Astrocyte of the spinal cord (primary cell): Measurements from ENCODE around the gene E2F7.
"Not testable (repeated sequence)": the region's sequence is repeated elsewhere in the genome, so short reads cannot be mapped to it uniquely, and the experiment has no call there.

ENCODE experiments used
- DNase-seq: peaks from one replicate; pipeline ENCODE4 v3.0.0; 2011; ENCODE audit warnings: low read depth, low spot score
- H3K4me3 ChIP-seq: 2 replicates; pipeline ENCODE4 v1.5.1; 2011; ENCODE audit warnings: low read depth, mild to moderate bottlenecking, low read length, moderate library complexity
- in situ Hi-C: cut with HindIII; loops from 2 replicates; pipeline ENCODE4 v1.10.0; 2017; ENCODE audit warnings: low sequenced_read_pairs
- TF ChIP-seq, protein P1 (sequence below): IDR thresholded peaks from 2 replicates; pipeline ENCODE4 v1.5.1; 2012; ENCODE audit warnings: low read depth, mild to moderate bottlenecking, low read length, inconsistent platforms

E2F7 gene

DNA sequence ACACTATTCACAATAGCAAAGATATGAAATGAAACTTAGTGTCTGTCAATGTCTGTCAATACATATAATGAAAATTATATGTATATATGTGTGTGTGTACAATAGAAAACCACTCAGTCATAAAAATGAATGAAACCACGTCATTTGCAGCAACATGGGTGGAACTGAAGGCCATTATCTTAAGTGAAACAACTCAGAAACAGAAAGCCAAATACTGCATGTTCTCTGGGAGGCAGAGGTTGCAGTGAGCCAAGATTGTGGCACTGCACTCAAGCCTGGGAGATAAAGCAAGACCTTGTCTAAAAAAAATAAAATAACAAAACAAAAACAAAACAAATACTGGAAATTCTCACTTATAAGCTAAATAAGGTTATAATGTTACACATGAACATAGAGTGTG is 16.7 kb upstream of the E2F7 start:
- TF ChIP-seq, protein P1, sequence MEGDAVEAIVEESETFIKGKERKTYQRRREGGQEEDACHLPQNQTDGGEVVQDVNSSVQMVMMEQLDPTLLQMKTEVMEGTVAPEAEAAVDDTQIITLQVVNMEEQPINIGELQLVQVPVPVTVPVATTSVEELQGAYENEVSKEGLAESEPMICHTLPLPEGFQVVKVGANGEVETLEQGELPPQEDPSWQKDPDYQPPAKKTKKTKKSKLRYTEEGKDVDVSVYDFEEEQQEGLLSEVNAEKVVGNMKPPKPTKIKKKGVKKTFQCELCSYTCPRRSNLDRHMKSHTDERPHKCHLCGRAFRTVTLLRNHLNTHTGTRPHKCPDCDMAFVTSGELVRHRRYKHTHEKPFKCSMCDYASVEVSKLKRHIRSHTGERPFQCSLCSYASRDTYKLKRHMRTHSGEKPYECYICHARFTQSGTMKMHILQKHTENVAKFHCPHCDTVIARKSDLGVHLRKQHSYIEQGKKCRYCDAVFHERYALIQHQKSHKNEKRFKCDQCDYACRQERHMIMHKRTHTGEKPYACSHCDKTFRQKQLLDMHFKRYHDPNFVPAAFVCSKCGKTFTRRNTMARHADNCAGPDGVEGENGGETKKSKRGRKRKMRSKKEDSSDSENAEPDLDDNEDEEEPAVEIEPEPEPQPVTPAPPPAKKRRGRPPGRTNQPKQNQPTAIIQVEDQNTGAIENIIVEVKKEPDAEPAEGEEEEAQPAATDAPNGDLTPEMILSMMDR = no peak
- H3K4me3 ChIP-seq = no peak overlapping the region
- in situ Hi-C loops = no loop called here
- no peak for DNase-seq

DNA sequence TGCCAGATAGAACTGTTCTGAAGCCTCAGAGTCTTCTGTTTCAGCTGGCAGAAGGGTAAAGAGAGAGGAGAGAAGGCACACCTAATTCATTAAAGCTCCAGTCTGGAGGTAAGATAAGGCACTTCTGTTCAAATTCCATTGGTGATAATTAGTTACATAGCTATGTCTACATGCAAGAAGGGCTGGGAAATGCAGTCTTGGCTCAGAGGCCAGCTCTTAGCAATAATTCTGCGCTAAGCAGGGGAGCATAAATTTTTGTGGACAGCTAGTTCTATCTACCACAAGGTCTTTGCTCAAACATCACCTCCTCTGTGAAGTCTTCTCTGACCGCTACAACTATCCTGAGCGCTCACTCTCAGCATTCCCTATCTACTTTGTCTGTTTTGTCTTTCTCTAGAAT is 14.3 kb upstream of the E2F7 start:
- in situ Hi-C loops = no loop called here
- DNase-seq = no peak

DNA sequence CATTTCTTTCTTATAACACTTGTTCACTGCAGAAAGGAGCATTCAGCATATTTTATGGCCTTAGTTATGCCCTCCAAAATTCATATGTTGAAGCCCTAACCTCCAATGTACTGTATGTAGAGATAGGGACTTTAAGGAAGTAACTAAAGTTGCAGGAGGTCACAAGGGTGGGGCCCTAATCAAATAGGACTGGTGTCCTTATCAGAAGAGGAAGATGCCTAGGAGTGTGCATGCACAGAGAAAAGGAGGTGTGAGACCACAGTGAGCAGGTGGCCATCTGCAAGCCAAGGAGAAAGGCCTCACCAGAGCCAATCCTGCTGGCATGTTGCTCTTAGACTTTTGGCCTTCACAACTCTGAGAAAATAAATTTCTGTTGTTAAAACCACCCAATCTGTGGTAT is 12.9 kb upstream of the E2F7 start:
- TF ChIP-seq, protein P1 = no peak
- no peak for DNase-seq
- in situ Hi-C loops = no loop called here
- H3K4me3 ChIP-seq = no peak overlapping the region

More for the DNA sequence above, 14.3 kb upstream of the E2F7 start:
- TF ChIP-seq, protein P1 = no peak
- no peak overlapping the region for H3K4me3 ChIP-seq

DNA sequence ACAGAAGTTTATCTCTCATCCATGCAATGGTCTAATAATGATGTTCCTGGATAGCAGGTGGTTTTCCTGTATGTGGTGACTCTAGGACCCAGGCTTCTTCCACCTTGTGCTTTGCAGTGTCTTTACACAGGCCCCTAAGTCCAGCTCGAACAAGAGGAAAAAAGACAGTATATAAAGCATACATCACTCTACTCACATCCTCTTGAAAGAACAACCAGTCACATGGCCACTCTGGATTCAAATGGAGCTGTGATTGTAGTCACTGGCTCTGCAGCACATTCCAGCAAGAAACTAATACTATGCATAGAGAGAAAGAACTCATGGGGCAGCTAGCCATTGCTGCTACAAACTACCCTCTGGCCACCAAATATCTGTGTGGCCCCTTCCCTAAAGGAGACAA is 11.5 kb upstream of the E2F7 start:
- TF ChIP-seq, protein P1 = no peak
- no peak overlapping the region for H3K4me3 ChIP-seq
- no peak for DNase-seq
- in situ Hi-C loops = no loop called here

DNA sequence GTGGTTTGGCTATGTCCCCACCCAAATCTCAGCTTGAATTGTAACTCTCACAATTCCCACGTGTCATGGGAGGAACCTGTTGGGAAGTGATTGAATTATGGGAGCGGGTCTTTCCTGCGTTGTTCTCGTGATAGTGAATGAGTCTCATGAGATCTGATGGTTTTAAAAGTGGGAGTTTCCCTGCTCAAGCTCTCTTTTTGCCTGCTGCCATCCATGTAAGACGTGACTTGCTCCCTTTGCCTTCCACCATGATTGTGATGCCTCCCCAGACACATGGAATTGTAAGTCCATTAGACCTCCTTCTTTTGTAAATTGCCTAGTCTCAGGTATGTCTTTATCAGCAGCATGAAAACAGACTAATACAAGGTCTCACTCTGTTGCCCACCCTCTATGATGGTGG is 8.5 kb upstream of the E2F7 start:
- DNase-seq, H3K4me3 ChIP-seq, in situ Hi-C loops: not testable (repeated sequence)

DNA sequence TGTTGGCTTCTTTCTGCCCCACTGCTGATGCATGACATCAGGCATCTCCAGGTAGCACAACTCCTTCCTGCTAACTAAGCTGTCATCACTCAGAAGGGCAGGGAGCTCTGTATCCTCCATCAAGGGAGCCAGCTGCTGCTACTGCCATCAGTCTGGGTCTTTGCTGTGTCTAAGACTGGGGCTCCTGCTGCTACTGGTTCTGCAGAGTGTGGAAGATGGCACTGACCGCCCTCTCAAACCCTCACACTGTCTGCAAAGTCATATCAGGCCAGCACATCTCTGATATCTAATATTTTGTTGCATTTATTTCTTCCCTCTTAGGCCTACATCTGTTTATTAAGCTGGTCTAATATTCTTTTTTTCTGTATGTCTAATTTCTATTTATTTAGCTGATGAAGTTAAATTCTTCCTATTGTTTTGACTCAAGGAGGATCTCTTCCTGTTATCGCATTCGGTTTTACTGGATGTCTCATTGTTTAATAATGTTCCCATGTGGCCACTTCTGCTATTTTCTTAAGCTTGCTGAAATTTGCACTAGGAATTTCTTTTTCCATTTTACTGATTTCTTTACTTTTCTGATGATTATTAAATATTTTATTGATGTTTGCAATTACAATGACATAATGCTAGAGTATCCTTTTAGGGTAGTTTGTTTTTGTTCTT is 7.6 kb upstream of the E2F7 start:
- TF ChIP-seq, protein P1 = no peak
- peak; percentile 48 for DNase-seq
- H3K4me3 ChIP-seq = no peak overlapping the region
- in situ Hi-C loops = no loop called here

DNA sequence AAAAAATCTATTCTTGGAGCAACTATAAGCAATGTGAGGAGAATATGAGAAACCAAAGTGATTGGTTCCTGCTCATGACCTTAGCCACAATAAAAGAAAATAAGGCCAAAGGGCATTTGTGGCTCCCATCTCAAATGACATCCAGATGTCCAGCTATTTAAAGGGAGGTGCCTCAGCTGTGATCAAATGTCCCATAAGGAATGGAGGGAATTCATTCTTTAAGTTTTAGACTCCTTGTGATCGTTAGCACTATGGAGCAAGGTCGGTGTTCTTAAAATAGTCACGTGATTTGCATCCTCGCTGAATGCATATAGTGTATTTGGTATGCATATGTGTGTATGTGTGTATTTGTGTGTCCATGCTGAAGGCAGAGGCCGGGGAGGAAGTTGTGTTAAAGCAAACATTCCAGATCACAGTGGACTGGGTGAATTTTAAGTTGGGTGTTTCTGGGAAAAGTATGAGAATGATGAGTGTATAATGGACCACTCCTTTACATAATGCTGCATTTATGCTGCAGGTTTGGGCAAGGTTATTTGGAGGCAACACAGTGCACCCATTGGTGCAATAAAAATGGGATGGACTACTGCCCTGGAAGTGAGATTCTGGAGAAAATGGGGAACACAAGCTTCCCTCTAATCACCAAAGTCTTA is 5.6 kb upstream of the E2F7 start:
- in situ Hi-C loops = no loop called here
- no peak overlapping the region for H3K4me3 ChIP-seq
- TF ChIP-seq, protein P1 = no peak
- no peak for DNase-seq
